NCI-H446 (cell line): Measurements from ENCODE around the gene TNFRSF18.
"Not testable (repeated sequence)": the region's sequence is repeated elsewhere in the genome, so short reads cannot be mapped to it uniquely, and the experiment has no call there.

ENCODE experiments used
- DNase-seq, 2 experiments: peaks; one replicate each; lab custom pipeline; 2025; lab: John Stamatoyannopoulos, UW

TNFRSF18 gene

DNA sequence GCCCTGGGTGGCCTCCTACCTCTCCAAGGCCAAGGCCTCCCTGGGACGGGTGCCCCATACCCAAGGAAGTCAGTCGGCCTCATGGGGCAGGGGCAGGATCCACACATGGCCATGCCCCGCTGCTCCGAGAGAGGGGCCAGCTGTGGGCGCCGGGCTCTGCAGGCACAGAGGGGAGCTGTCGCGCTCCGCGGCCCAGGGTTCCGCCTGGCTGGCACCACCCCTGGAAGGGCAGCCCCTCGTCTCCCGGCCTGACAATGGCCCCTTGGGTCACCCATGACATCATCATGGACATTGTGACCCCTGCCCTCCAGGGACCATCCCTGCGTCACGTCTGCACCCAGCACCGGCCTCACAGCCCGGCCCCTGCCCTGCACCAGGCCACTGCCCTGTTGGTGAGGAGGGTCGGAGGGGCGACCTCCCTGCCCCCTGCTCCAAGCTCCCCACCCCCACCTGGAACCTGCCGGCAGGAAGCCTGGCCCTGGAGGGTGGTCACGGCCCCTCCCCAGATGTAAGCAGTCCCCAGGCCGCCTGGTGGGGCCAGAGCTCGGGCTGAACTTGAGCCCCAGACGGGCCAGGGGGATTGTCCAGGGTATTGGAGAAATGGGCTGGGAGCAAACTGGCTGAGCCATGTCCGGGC, 26.9 kb downstream of the TNFRSF18 start:
- no peak for DNase-seq

DNA sequence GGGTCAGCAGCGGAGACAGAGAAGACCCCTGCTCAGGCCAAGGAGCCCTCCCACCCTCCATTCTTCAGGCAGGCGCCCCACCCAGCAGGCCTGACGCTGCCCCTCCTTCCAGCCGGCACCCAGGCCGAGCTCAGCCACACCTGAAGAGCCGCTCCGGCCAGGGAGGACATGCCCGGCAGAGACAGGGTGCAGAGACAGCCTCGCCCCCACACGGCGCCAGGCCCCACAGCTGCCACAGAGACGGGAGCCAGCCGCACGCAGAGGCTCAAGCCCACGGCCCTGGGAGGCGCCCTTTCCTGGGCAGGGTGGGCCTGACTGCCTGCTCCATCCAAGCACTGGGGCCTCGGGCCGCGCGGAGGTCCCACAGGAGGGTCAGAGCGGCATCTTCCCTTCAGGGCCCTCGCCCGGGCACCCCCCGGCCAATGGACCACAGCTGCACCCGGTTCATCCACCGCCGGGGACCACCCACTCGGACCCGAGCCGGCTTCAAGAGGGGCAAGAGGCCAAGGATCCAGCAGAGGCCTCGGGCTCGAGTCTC, 27.5 kb downstream of the TNFRSF18 start:
- DNase-seq, result no peak

DNA sequence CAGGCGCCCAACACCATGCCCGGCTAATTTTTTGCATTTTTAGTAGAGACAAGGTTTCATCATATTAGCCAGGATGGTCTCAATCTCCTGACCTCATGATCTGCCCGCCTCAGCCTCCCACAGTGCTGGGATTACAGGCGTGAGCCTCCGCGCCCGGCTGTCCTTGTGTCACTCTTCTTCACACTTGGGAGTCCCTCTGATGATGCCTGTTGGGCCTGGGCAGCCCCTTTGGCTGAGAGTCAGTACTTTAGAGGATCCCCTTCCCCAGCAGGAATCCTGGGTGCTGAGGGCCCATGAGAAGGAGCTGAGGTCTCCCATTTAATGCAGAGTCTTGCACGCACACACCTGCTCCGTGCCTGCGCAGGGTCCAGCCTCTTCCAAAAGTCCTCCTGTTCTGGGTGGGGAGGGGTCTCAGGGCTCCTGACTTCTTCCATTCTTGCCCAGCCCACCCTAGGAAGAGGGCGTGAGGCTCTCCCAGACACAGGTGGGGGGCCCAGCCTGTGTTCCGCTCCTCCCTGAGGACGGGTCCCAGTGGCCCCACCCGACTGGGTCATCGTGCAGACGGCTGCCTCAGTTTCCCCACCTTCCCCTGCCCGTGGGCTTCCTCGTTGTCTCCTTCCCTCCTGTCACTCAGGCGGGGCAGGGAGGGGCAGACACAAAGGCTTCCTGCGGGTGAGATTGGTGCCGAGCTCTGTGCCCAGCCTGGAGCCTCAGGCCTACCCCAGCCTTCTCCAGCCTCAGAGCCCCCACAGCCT, 28.8 kb downstream of the TNFRSF18 start:
- DNase-seq, result no peak

DNA sequence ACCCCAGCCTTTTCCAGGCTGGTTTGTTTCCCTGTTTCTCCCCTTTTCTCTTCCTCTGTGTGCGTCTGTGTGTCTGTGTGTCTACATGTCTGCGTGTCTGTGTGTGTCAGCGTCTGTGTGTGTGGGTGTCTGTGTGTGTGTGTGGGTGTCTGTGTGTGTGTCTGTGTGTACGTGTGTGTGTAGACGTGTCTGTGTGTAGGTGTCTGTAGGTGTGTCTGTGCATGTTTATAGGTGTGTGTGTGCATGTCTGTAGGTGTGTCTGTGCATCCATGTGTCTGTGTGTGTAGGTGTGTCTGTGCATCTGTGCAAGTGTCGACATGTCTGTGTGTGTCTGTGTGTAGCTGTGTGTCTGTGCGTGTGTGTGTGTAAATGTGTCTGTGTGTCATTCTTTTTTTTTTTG, 29.5 kb downstream of the TNFRSF18 start:
- no peak for DNase-seq

DNA sequence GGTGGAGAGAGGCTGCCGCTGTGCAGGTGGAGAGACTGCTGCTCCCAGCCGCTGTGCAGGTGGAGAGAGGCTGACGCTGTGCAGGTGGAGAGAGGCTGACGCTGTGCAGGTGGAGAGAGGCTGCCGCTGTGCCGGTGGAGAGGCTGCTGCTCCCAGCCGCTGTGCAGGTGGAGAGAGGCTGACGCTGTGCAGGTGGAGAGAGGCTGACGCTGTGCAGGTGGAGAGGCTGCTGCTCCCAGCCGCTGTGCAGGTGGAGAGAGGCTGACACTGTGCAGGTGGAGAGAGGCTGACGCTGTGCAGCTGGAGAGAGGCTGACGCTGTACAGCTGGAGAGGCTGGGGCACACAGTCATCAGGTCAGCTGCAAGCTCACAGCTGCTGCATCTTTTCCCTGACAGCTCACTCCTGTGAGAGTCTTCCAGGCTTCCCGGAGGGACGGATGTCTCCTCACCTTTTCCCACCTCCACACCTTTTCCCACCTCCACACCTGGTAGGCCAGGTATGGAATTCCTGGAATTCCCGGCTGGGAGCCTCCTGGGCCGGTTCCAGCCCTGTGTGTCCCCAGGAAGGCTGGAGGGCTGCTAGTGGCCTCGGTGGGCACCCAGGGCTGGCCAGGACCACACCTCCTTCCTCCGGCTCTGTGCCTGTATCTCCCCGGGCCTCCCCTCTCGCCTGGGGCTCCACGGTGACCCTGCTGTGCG, 30.2 kb downstream of the TNFRSF18 start:
- not testable (repeated sequence) for DNase-seq

DNA sequence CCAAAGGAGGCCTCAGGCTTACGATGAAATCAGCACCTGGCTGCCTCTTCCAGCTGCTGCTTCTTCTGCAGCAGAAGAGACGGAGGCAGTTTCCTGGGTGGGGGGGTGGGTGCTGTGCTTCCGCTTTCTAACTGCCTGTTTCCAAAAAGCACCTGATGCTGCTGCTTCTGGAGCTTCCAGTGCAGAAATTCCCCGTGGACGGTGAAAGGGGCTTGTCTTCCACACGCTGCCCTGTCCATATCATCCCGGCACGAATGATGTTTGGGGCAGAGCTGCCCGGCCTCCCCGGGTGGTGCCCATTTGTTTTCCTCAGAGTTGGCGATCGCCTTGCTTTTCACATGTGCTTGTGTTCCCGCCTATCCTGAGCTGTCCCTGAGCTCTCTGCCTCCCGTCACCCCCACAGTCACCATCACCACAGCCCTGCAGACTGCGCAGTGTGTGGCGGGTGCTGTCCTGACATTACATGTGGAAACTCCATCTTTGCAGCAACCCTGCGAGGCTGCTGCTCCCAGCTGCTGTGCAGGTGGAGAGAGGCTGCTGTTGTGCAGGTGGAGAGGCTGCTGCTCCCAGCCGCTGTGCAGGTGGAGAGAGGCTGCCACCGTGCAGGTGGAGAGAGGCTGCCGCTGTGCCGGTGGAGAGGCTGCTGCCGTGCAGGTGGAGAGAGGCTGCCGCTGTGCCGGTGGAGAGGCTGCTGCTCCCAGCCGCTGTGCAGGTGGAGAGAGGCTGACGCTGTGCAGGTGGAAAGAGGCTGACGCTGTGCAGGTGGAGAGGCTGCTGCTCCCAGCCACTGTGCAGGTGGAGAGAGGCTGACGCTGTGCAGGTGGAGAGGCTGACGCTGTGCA, 30.9 kb downstream of the TNFRSF18 start:
- no peak for DNase-seq

DNA sequence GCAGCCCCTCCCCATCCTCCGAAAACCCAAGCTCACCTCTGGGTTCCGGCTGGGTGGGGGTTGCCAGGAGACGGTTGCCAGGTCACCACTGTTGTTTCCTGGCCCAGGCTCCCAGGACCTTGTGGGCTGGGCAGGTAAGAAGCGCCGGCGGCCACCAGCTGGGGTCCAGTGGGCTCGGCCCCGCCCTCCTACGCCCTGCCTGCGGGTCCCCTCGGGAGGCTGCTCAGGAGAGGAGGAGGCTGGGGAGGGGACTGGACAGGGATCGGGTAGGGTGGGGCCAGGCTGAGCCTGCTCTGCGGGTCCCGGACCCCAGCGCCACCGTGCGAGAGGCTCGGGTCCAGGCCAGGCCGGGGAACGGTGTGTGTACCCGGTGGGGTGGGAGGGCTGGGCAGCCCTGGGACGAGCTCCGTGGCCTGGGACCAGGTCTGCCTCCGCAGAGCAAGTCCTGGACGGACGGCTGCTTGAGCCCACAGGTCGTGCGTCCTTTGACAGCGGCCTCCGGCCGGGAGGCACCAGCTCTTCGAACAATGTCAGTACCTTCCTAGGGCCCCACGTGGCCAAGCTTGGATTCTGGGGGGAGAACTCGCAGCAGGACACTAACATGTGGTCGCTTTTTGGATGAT, 32.5 kb downstream of the TNFRSF18 start, which contains the start of gene TTLL10:
TTLL10 (plus strand) TSS at position 88 of the 623 bp plus-strand sequence. CDS start 5,336 bp downstream, outside the sequence.
- DNase-seq, result no peak

DNA sequence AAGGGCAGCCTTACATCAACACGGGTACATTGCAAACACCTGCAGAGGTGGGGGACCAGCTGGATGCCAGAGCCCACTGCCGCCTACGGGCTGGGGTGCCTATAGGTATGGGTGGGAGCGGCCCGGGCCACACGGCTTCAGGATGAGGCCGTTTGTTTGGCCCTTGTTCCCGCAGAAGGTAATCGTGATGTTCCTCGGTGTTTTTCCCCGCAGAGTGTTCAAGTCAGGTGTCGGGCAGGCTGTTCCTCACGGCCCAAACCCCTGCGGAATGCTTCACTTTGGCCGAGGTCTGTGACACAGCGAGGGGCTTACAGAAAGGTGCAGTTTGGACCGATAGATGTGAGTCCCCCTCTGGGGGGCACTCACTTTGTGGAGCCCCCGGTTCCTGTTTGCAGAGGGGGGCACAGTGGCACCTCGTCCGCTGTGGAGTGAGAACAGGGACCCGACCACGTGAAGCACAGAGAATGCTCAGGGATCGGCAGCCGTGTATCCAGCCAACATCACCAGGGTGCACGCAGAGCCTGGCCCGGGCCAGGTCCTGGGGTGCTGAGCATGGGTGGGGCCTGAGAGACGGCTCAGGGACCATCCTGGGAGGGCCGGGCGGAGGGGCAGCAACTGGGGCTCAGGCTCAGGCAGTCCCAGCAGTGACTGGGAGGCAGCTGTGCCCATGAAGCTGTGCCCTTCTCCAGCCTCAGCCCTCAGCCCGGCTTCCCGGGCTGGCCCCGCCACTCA, 33.2 kb downstream of the TNFRSF18 start:
- no peak for DNase-seq

DNA sequence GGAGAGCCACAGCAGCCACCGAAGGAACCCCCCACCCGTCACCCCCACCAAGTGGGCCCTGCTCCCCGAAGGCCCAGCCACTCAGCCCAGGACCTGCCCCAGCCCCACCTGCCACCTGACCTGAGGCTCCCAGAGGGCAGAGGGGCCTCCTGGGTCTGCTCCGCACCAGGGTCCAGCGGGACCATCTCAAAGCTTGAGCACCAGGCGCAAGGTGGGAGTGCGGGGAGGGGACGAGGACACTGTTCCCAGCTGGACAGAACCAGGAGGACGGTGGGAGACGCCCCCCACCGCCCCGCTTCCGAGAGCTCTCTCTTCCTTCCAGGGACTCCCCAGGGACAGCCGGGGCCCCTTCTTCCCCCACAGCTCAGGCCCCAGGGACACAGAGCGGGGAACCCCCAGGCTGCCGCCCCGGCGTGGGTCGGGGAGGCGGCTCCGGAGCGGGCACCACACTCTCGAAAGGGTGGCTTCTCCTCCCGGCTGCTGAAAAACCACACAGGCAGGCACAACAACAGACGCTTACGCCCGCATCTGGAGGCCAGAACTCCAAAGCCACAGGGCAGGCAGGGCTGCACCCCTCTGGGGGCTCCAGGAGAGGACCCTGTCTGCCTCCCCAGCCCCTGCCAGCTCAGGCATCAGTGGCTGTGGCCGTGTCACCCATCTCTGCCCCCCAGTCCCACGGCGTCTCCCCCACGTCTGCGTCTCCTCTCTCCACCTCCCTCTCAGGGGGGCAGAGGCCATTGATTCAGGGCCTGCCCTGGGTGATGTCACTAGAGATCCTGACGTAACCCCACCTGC, 34.6 kb downstream of the TNFRSF18 start:
- DNase-seq, result no peak

DNA sequence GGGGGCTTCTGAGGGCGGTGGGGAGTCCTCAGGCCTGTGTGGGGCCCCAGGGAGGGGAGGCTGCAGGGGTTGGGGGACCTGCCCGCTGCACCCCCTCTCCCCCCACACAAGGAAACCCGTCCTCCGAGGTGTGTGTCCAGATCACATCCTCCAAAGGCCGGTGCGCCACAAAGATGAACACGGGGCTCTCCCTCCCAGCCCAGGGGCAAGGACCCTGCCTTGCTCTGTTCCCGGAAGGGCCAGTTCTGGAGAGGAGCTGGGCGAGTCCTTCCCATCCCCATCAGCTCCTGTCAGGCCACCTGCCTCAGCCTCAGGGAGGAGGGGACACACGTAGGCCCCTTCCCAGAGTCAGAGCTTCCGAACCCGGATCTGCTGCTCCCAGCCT, 35.2 kb downstream of the TNFRSF18 start:
- DNase-seq, result no peak

DNA sequence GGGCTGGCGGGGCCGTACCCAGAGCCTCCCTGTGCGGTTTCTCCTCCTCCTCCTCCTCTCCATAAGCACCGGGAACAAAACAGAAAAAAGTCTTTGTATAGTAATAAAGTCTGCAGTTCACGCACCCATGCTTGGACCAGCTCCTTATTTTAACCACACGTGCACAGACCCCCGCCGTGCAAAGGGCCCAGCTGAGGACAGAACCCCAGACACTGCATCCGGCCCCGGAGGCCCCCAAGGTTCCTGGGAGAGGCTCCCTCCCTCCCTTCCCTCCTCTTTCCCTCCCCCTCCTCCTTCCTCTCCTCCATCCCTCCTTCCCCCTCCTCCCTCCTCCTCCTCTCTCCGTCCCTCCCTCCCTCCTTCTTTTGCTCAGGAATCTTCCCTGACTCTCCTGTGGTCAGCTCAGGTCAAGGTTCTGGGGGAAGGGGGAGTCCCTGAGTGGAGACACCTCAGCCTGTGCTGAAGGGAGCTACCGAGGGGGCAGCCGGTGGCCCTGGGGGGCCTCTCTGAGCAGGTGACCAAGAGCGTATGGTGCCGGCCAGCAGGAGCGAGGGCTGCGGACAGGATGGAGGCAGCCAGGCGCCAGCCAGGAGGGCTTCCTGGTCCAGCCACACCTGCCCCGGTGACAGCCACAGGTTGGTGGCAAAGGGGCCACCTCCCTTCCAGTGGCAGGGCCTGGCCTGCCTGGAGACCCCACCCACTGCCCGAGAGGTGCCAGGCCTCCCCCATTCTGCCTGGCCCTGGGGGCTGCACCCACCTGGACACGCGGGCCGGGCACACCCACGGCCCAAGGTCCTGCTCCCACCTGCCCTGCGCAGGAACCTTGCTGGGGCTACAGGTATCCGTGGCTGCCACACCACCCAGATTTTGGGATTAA, 35.9 kb downstream of the TNFRSF18 start:
- DNase-seq, result no peak

DNA sequence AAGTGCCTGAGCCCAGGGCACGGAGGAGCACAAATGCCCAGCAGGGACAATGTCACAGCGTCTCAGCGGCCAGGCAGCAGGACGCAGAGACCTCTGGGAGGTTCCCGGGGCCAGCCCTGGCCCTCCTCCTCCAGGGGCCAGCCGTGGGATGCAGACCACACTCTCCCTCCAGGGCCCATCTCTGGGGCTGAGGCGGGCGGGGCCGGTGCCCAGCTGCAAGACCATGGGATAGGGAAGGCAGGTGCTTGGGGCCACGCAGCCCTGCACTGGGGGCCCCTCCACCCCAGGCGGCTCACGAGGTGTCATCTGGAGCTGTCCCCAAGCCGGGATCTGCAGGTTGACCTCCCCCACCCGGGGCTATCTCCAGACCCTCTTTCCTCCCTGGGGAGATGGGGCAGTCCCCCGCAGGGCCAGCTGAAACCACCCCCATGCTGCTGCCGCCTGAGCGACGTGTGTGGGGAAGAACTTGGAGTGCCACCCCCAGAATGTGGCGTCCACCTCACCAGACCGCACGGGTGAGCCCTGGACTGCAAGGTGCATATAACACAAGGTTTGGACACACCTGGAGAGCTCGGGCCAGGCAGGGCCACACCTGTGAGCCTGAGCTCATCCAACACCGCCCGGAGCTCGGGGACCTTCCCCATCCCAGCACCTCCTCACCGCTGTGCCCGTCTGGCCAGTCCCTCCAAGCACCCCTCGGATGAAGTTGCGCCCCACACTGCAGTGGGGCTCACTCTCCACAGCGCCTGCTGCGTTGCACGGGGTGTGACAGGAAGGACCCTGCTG, 36.8 kb downstream of the TNFRSF18 start:
- no peak for DNase-seq

DNA sequence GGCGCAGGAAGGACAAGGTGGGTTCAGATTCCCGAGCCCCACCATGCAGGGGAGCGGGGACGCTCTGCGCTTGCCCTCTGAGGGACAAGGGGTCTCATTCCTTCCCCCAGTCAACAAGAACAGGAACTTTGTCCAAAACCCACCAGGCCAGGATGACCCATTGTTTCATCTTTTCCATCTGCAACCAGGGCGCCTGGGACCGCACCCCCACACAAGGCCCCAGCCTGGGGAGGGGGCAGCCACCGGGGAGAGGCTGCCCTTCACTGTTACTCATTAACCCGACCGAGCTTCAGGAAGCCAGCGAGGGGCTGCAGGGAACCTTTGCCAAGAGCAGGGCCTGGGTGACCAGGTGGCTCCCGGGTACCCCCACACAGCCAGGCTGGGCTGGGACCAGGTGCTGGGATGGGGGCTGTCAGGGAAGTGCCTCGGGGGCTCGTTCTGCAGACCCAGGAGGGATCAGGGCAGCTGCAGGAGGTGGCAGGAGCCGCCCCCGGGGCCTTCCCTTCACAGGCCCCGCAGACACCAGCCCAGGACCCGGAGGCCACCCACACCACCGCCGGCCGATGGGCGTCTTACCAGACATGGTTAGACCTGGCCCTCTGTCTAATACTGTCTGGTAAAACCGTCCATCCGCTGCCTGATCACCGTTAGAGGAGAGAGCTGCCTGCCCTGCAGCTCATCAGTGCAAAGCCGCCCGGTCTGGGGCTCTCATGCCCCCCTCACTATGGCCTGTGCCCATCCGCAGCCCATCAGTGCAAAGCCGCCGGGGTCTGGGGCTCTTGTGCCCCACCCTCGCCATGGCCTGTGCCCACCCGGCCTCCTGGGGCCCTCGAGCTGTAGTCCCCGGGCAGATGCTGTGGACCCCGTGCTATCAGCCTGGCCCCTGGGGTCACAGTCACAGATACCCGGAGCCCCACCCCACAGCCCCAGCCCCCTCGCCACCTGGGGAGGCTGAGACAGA, 37.7 kb downstream of the TNFRSF18 start:
- DNase-seq, result no peak

DNA sequence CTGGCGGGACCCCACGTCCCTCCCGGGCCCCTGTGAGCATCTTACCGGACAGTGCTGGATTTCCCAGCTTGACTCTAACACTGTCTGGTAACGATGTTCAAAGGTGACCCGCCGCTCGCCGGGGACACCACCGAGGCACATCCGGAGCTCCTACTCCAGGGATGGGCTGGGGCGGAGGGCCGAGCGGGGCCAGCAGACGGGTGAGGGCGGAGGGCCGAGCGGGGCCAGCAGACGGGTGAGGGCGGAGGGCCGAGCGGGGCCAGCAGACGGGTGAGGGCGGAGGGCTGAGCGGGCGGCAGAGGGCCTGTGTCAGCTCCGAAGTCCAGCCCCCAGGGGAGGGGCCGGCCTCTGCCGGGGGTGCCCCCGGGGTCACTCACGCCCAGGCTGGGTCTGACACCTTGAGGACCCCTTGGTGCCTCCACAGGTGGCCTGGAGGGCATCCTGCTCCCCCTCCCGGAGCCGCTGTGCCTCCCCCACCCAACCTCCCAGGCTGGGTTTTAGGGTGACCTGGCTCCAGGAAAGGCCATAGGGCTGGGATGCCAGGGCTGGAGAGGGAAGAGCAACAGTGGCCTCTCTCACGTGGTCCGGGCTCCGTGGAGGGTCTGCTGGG, 38.4 kb downstream of the TNFRSF18 start:
- no peak for DNase-seq

DNA sequence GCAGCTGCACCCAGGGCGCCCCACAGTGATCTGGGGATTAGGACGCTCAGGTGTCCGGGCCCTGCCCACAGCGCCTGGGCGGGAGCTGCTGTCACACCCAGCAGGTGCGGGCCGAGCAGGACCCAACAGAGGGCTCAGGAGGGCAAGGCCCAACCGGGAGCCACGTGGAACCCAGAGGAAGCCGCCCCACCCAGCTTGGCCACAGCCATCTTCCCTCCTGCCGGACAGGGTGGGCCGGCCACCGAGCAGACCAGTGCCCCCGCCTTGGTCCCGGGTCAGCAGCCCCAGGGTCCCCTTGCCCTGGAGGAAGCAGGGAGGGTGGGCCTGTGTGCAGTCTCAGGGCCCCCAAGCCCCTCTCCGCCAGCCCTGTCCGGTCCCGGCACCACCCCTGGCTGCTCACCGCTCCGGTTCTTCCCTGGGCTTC, 39.0 kb downstream of the TNFRSF18 start:
- no peak for DNase-seq

DNA sequence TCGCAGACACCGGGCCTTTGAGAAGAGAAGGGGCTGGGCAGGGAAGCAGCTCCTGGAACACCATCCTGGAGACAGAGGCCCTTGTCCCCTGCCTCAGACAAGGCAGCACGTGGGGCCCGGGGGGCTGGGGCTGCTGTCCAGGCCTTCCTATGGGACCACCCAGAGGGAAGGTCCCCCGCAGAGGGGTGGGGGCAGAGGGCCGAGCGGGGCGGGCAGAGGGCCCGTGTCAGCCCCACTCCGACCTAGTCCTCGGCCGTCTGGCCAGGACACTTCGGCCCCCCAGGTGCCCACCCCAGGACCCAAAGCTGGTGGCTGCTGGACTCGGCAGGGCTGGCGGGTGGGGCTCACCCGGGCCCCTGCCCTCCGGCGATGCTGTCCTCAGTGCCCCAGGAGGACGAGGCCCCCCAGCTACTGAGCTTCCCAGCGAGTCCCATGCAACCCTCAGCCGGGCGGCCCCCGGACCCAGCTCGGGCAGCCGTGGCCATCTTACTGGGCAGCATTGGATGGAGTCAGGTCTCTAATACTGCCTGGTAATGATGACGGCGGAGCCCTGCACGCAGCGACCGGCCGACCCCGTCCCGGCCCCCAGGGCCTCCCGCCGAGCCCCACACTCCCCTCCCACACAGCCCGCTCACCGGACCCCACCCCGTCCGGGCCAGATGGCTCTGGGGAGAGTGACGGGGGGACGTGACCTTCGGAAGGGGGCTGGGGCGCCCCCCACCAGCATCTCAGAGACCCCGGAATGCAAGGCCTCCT, 39.6 kb downstream of the TNFRSF18 start:
- DNase-seq, result no peak
